Nephron progenitor cell (in vitro differentiated cells): Measurements from ENCODE around the gene COX6B2.

Experiments
- DNase-seq: peaks from one replicate; pipeline ENCODE4 v3.0.0; 2021
- H3K27ac Mint-ChIP-seq: 2 replicates; pipeline ENCODE4 v1.8.0; 2021; ENCODE audit warnings: mild to moderate bottlenecking, moderate library complexity, mixed read lengths
- H3K27me3 Mint-ChIP-seq: 2 replicates; pipeline ENCODE4 v1.8.0; 2021; ENCODE audit warnings: mild to moderate bottlenecking, low read depth, mixed read lengths; ENCODE audit not compliant: poor library complexity
- H3K36me3 Mint-ChIP-seq: 2 replicates; pipeline ENCODE4 v1.8.0; 2021; ENCODE audit warnings: low read depth, mixed read lengths
- H3K4me1 Mint-ChIP-seq: 2 replicates; pipeline ENCODE4 v1.8.0; 2021; ENCODE audit warnings: mixed read lengths
- H3K4me3 Mint-ChIP-seq: 2 replicates; pipeline ENCODE4 v1.8.0; 2021; ENCODE audit warnings: mild to moderate bottlenecking, moderate library complexity, mixed read lengths
- H3K9me3 Mint-ChIP-seq: 2 replicates; pipeline ENCODE4 v1.8.0; 2021; ENCODE audit warnings: mild to moderate bottlenecking, moderate library complexity, mixed read lengths
- CTCF ChIP-seq: fragments of 200-600 bp; sonication (generic); IDR thresholded peaks from 2 replicates; pipeline ENCODE4 v1.5.0; 2021; ENCODE audit warnings: antibody characterized with exemption

Gene COX6B2

GRCh38 chr19:55352040-55352439 is 2.5 kb downstream of the COX6B2 start:
- no peak for TF ChIP-seq CTCF
- H3K27me3 Mint-ChIP-seq = peaks cover 61% of the 10 kb centered on the region
- no peaks in the 10 kb centered on the region for H3K36me3 Mint-ChIP-seq
- peaks cover 54% of the 10 kb centered on the region for H3K4me1 Mint-ChIP-seq
- DNase-seq = no peak
- no peak overlapping the region for H3K27ac Mint-ChIP-seq
- H3K4me3 Mint-ChIP-seq = peak overlapping the region; percentile 25
- no peaks in the 10 kb centered on the region for H3K9me3 Mint-ChIP-seq

- Mint-ChIP-seq H3K9me3 (no peaks in the 10 kb centered on the region), H3K36me3 (no peaks in the 10 kb centered on the region), H3K27ac (no peak overlapping the region), H3K4me1 (peaks cover 54% of the 10 kb centered on the region), H3K4me3 (no peak overlapping the region), H3K27me3 (peaks cover 48% of the 10 kb centered on the region)
- no peak for DNase-seq
- TF ChIP-seq CTCF = no peak
Observed at GRCh38 chr19:55350620-55351315, 3.8 kb downstream of the COX6B2 start.

GRCh38 chr19:55348317-55349034 is 6.0 kb downstream of the COX6B2 start:
- peaks cover 12% of the 10 kb centered on the region for H3K36me3 Mint-ChIP-seq
- peaks cover 66% of the 10 kb centered on the region for H3K4me1 Mint-ChIP-seq
- TF ChIP-seq CTCF = no peak
- peak overlapping the region; percentile 93 for H3K27ac Mint-ChIP-seq
- peaks cover 30% of the 10 kb centered on the region for H3K27me3 Mint-ChIP-seq
- DNase-seq = peak; percentile 54
- peak overlapping the region; percentile 61 for H3K4me3 Mint-ChIP-seq
- no peaks in the 10 kb centered on the region for H3K9me3 Mint-ChIP-seq

- no peak for TF ChIP-seq CTCF
- H3K4me3 Mint-ChIP-seq = peak overlapping the region; percentile 53
- peaks cover 20% of the 10 kb centered on the region for H3K27me3 Mint-ChIP-seq
- H3K36me3 Mint-ChIP-seq = peaks cover 22% of the 10 kb centered on the region
- H3K27ac Mint-ChIP-seq = peak overlapping the region; percentile 93
- H3K9me3 Mint-ChIP-seq = no peaks in the 10 kb centered on the region
- H3K4me1 Mint-ChIP-seq = peaks cover 56% of the 10 kb centered on the region
- DNase-seq = no peak
Observed at GRCh38 chr19:55347442-55348009, 7.0 kb downstream of the COX6B2 start.

GRCh38 chr19:55346725-55347441 is 7.6 kb downstream of the COX6B2 start:
- no peak for TF ChIP-seq CTCF
- no peak for DNase-seq
- Mint-ChIP-seq H3K4me1 (peaks cover 51% of the 10 kb centered on the region), H3K9me3 (no peaks in the 10 kb centered on the region), H3K27ac (no peak overlapping the region), H3K27me3 (peaks cover 14% of the 10 kb centered on the region), H3K4me3 (no peak overlapping the region), H3K36me3 (peaks cover 24% of the 10 kb centered on the region)
